WTC11 (cell line): ENCODE measurements around the gene GGT6. TPM values are rescaled to one million over a fixed set of nuclear protein-coding genes. Genes with fewer than 3 reads are reported as not detected.

ENCODE experiments used
- ATAC-seq: fragments of 200-7000 bp; cut with Tn5 transposase; 2 replicates; pipeline ENCODE4 v1.10.0; 2021; ENCODE audit warnings: mild to moderate bottlenecking, moderate library complexity
- CTCF ChIA-PET: fragments of 300-600 bp; sonication (Branson Sonifier 250); formaldehyde crosslinking; loops from one replicate; lab custom pipeline; 2021; ENCODE audit warnings: antibody characterized with exemption; lab: Charles Lee
- POLR2A ChIA-PET: fragments of 350-600 bp; sonication (Branson Sonifier 250); formaldehyde crosslinking; loops from one replicate; lab custom pipeline; 2021; ENCODE audit warnings: antibody characterized with exemption; lab: Charles Lee
- DNase-seq: peaks from one replicate; pipeline ENCODE4 v3.0.0; 2021; ENCODE audit warnings: low spot score
- H3K27ac Mint-ChIP-seq: 2 replicates; pipeline ENCODE4 v1.8.0; 2021; ENCODE audit warnings: mixed read lengths
- H3K27me3 Mint-ChIP-seq: 2 replicates; pipeline ENCODE4 v1.8.0; 2021; ENCODE audit warnings: low read depth, mild to moderate bottlenecking, moderate library complexity, mixed read lengths
- H3K36me3 Mint-ChIP-seq: 2 replicates; pipeline ENCODE4 v1.8.0; 2021; ENCODE audit warnings: mixed read lengths
- H3K4me1 Mint-ChIP-seq: 2 replicates; pipeline ENCODE4 v1.8.0; 2022; ENCODE audit warnings: mixed read lengths
- H3K4me3 Mint-ChIP-seq: 2 replicates; pipeline ENCODE4 v1.8.0; 2021; ENCODE audit warnings: mild to moderate bottlenecking, moderate library complexity, mixed read lengths
- H3K9me3 Mint-ChIP-seq: 2 replicates; pipeline ENCODE4 v1.8.0; 2021; ENCODE audit warnings: mixed read lengths
- CBFB ChIP-seq: sonication (generic); formaldehyde crosslinking; IDR thresholded peaks from 2 replicates; pipeline ENCODE4 v1.8.1; 2022; ENCODE audit warnings: mild to moderate bottlenecking, low read depth, missing genetic modification reagents
- ELF4 ChIP-seq: sonication (generic); formaldehyde crosslinking; IDR thresholded peaks from 2 replicates; pipeline ENCODE4 v1.8.1; 2022; ENCODE audit warnings: low read depth, mild to moderate bottlenecking, moderate library complexity, missing genetic modification reagents
- ETV6 ChIP-seq: sonication (generic); formaldehyde crosslinking; IDR thresholded peaks from 2 replicates; pipeline ENCODE4 v1.8.1; 2022; ENCODE audit warnings: mild to moderate bottlenecking, missing genetic modification reagents
- FOXJ3 ChIP-seq: sonication (generic); formaldehyde crosslinking; IDR thresholded peaks from 2 replicates; pipeline ENCODE4 v1.9.0; 2021; ENCODE audit warnings: missing genetic modification reagents, mild to moderate bottlenecking, borderline replicate concordance
- GRHL2 ChIP-seq: fragments of 250-450 bp; sonication (Bioruptor Pico); IDR thresholded peaks from 2 replicates; pipeline ENCODE4 v1.8.0; 2022; ENCODE audit warnings: mild to moderate bottlenecking, moderate library complexity; ENCODE audit not compliant: insufficient replicate concordance, severe bottlenecking
- HMGA2 ChIP-seq: fragments of 250-450 bp; sonication (Bioruptor Pico); IDR thresholded peaks from 2 replicates; pipeline ENCODE4 v1.4.0; 2021; ENCODE audit warnings: mild to moderate bottlenecking, moderate library complexity
- HMGXB4 ChIP-seq: sonication (generic); formaldehyde crosslinking; IDR thresholded peaks from 2 replicates; pipeline ENCODE4 v1.8.1; 2023; ENCODE audit warnings: mild to moderate bottlenecking, moderate library complexity, missing genetic modification reagents
- KAT7 ChIP-seq: sonication (generic); formaldehyde crosslinking; IDR thresholded peaks from 2 replicates; pipeline ENCODE4 v1.8.1; 2023; ENCODE audit warnings: missing genetic modification reagents, mild to moderate bottlenecking, borderline replicate concordance
- MXD4 ChIP-seq: fragments of 250-450 bp; sonication (Bioruptor Pico); IDR thresholded peaks from 2 replicates; pipeline ENCODE4 v1.8.0; 2021; ENCODE audit warnings: mild to moderate bottlenecking, moderate library complexity, borderline replicate concordance
- NFYB ChIP-seq: sonication (generic); formaldehyde crosslinking; conservative IDR thresholded peaks from 2 replicates; pipeline ENCODE4 v1.8.0; 2022; ENCODE audit warnings: low read depth, missing genetic modification reagents
- PRDM15 ChIP-seq: sonication (generic); formaldehyde crosslinking; IDR thresholded peaks from 2 replicates; pipeline ENCODE4 v1.8.0; 2022; ENCODE audit warnings: missing genetic modification reagents
- RORB ChIP-seq: fragments of 250-450 bp; sonication (Bioruptor Pico); IDR thresholded peaks from 2 replicates; pipeline ENCODE4 v1.9.0; 2021; ENCODE audit warnings: mild to moderate bottlenecking
- SMAD4 ChIP-seq: sonication (generic); formaldehyde crosslinking; IDR thresholded peaks from 2 replicates; pipeline ENCODE4 v1.8.0; 2022; ENCODE audit warnings: mild to moderate bottlenecking, missing genetic modification reagents
- SOX15 ChIP-seq: fragments of 250-450 bp; sonication (Bioruptor Pico); IDR thresholded peaks from 2 replicates; pipeline ENCODE4 v1.9.0; 2021; ENCODE audit warnings: mild to moderate bottlenecking
- TCF7 ChIP-seq: sonication (generic); formaldehyde crosslinking; IDR thresholded peaks from 2 replicates; pipeline ENCODE4 v1.8.0; 2022; ENCODE audit warnings: mild to moderate bottlenecking, low read depth, missing genetic modification reagents, moderate library complexity
- TP53 ChIP-seq: sonication (generic); formaldehyde crosslinking; IDR thresholded peaks from 2 replicates; pipeline ENCODE4 v1.8.1; 2023; ENCODE audit warnings: mild to moderate bottlenecking, missing genetic modification reagents
- ZNF396 ChIP-seq: fragments of 250-450 bp; sonication (Bioruptor Pico); IDR thresholded peaks from 2 replicates; pipeline ENCODE4 v1.8.0; 2021; ENCODE audit warnings: mild to moderate bottlenecking, moderate library complexity, borderline replicate concordance
- total RNA-seq: library from RNA; stranded (reverse); gene quantifications from 3 replicates; pipeline ENCODE4 v1.2.3, GENCODE V29; 2021
- TF ChIP-seq, protein P1 (sequence below): fragments of 250-450 bp; sonication (Bioruptor Pico); IDR thresholded peaks from 2 replicates; pipeline ENCODE4 v1.9.0; 2021; ENCODE audit warnings: mild to moderate bottlenecking
- TF ChIP-seq, protein P2 (sequence below): fragments of 250-450 bp; sonication (Bioruptor Pico); IDR thresholded peaks from 2 replicates; pipeline ENCODE4 v2.1.2; 2022; ENCODE audit warnings: mild to moderate bottlenecking, moderate library complexity
- TF ChIP-seq, protein P3 (sequence below): sonication (generic); formaldehyde crosslinking; IDR thresholded peaks from 2 replicates; pipeline ENCODE4 v1.8.0; 2023; ENCODE audit warnings: mild to moderate bottlenecking, missing genetic modification reagents
- TF ChIP-seq, protein P4 (sequence below): fragments of 250-450 bp; sonication (Bioruptor Pico); IDR thresholded peaks from 2 replicates; pipeline ENCODE4 v1.8.0; 2021; ENCODE audit warnings: mild to moderate bottlenecking

GGT6 gene
- total RNA-seq, 1 experiment from 2014 or later, result 0.07 TPM

GRCh38 chr17:4588898-4589625 is 28.7 kb upstream of the GGT6 start:
- H3K27me3 Mint-ChIP-seq, result peaks cover 20% of the 10 kb centered on the region
- DNase-seq (no peak), ATAC-seq (no peak)
- no peak overlapping the region for H3K4me3 Mint-ChIP-seq
- TF ChIP-seq CBFB (CRISPR knock-in tag) (no peak), TCF7 (no peak), FOXJ3 (no peak), SOX15 (CRISPR knock-in tag) (no peak), KAT7 (CRISPR knock-in tag) (no peak), HMGXB4 (CRISPR knock-in tag) (no peak), HMGA2 (CRISPR knock-in tag) (no peak)
- TF ChIP-seq, protein P1, sequence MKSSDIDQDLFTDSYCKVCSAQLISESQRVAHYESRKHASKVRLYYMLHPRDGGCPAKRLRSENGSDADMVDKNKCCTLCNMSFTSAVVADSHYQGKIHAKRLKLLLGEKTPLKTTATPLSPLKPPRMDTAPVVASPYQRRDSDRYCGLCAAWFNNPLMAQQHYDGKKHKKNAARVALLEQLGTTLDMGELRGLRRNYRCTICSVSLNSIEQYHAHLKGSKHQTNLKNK (CRISPR knock-in tag), result no peak
- CTCF ChIA-PET, result interaction anchor here (0.7 to 2.9 kb wide), 3 partner anchors 9 to 168 kb away, joined by 3 to 14 read pairs (median 4); no protein-coding TSS in a partner anchor
- POLR2A ChIA-PET, result interaction anchor here (0.7 kb wide), 1 partner anchor 111 kb away, joined by 3 read pairs; no protein-coding TSS in a partner anchor
- H3K27ac Mint-ChIP-seq, result no peak overlapping the region
- H3K36me3 Mint-ChIP-seq, result no peaks in the 10 kb centered on the region
- H3K4me1 Mint-ChIP-seq, result peaks cover 8% of the 10 kb centered on the region; the same call in 1 of the 2 replicates
- H3K9me3 Mint-ChIP-seq, result no peaks in the 10 kb centered on the region

DNA sequence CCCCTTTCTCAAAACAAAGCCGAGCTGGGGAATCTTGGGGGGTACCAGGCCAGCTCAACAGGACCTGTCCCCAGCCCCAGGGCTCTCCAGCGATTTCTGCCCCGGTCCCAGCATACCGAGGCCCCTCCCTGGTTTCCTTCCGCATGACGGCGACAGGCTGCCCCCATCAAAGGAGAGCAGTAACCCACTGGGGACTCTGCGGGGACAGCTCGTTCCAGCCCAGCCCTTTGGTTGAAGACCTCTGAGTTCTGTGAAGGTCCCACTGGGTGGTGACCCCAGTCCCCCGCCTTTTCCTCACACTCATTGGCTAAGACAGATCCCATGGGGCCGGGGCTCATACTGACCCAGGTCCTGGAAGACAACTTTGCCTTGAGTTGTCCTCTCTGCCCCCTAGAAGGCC is 28.0 kb upstream of the GGT6 start:
- CTCF ChIA-PET, result interaction anchor here (0.7 to 2.9 kb wide), 4 partner anchors 10 to 167 kb away, joined by 3 to 14 read pairs (median 6); no protein-coding TSS in a partner anchor
- H3K27ac Mint-ChIP-seq, result no peak overlapping the region
- no peak for DNase-seq
- peaks cover 26% of the 10 kb centered on the region for H3K27me3 Mint-ChIP-seq
- no peak for TF ChIP-seq TP53
- TF ChIP-seq ETV6 (CRISPR knock-in tag), result no peak
- TF ChIP-seq, protein P2, sequence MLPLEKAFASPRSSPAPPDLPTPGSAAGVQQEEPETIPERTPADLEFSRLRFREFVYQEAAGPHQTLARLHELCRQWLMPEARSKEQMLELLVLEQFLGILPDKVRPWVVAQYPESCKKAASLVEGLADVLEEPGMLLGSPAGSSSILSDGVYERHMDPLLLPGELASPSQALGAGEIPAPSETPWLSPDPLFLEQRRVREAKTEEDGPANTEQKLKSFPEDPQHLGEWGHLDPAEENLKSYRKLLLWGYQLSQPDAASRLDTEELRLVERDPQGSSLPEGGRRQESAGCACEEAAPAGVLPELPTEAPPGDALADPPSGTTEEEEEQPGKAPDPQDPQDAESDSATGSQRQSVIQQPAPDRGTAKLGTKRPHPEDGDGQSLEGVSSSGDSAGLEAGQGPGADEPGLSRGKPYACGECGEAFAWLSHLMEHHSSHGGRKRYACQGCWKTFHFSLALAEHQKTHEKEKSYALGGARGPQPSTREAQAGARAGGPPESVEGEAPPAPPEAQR (CRISPR knock-in tag), result no peak
- no peak for TF ChIP-seq GRHL2 (CRISPR knock-in tag)
- TF ChIP-seq PRDM15 (CRISPR knock-in tag), result no peak
- TF ChIP-seq NFYB (CRISPR knock-in tag), result no peak
- TF ChIP-seq, protein P3, sequence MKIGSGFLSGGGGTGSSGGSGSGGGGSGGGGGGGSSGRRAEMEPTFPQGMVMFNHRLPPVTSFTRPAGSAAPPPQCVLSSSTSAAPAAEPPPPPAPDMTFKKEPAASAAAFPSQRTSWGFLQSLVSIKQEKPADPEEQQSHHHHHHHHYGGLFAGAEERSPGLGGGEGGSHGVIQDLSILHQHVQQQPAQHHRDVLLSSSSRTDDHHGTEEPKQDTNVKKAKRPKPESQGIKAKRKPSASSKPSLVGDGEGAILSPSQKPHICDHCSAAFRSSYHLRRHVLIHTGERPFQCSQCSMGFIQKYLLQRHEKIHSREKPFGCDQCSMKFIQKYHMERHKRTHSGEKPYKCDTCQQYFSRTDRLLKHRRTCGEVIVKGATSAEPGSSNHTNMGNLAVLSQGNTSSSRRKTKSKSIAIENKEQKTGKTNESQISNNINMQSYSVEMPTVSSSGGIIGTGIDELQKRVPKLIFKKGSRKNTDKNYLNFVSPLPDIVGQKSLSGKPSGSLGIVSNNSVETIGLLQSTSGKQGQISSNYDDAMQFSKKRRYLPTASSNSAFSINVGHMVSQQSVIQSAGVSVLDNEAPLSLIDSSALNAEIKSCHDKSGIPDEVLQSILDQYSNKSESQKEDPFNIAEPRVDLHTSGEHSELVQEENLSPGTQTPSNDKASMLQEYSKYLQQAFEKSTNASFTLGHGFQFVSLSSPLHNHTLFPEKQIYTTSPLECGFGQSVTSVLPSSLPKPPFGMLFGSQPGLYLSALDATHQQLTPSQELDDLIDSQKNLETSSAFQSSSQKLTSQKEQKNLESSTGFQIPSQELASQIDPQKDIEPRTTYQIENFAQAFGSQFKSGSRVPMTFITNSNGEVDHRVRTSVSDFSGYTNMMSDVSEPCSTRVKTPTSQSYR (CRISPR knock-in tag), result no peak
- TF ChIP-seq SMAD4 (CRISPR knock-in tag), result no peak
- TF ChIP-seq RORB, result no peak
- TF ChIP-seq, protein P4, sequence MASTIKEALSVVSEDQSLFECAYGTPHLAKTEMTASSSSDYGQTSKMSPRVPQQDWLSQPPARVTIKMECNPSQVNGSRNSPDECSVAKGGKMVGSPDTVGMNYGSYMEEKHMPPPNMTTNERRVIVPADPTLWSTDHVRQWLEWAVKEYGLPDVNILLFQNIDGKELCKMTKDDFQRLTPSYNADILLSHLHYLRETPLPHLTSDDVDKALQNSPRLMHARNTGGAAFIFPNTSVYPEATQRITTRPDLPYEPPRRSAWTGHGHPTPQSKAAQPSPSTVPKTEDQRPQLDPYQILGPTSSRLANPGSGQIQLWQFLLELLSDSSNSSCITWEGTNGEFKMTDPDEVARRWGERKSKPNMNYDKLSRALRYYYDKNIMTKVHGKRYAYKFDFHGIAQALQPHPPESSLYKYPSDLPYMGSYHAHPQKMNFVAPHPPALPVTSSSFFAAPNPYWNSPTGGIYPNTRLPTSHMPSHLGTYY (CRISPR knock-in tag), result no peak
- TF ChIP-seq MXD4, result no peak
- no peak for TF ChIP-seq ELF4 (CRISPR knock-in tag)
- no peak for TF ChIP-seq ZNF396 (CRISPR knock-in tag)
- no peaks in the 10 kb centered on the region for H3K9me3 Mint-ChIP-seq
- H3K4me1 Mint-ChIP-seq, result peaks cover 9% of the 10 kb centered on the region
- no peak overlapping the region for H3K4me3 Mint-ChIP-seq
- POLR2A ChIA-PET, result no interaction called here
- no peak for ATAC-seq
- no peaks in the 10 kb centered on the region for H3K36me3 Mint-ChIP-seq
